ENCODE results near the gene THAP4.
"Not testable (repeated sequence)": the region's sequence is repeated elsewhere in the genome, so short reads cannot be mapped to it uniquely, and the experiment has no call there.

THAP4 gene

GRCh38 chr2:241612156-241613016 lies 24.6 kb downstream of the THAP4 start:
- peak; percentile 38 for DNase-seq (ENCODE audit: low read depth)

- no peak for DNase-seq (ENCODE audit: low read depth)
Observed at GRCh38 chr2:241611062-241611461, 25.9 kb downstream of the THAP4 start.

GRCh38 chr2:241609859-241610793 lies 26.8 kb downstream of the THAP4 start:
- DNase-seq (ENCODE audit: low read depth): peak; percentile 54

GRCh38 chr2:241608881-241609280 lies 28.1 kb downstream of the THAP4 start:
- no peak for DNase-seq (ENCODE audit: low read depth)

- DNase-seq (ENCODE audit: low read depth): no peak
Observed at GRCh38 chr2:241607162-241607885, 29.6 kb downstream of the THAP4 start.

GRCh38 chr2:241606186-241606585 lies 30.8 kb downstream of the THAP4 start:
- no peak for DNase-seq (ENCODE audit: low read depth)

- no peak for DNase-seq (ENCODE audit: low read depth)
Observed at GRCh38 chr2:241603686-241604085, 33.3 kb downstream of the THAP4 start.

GRCh38 chr2:241602720-241603119 lies 34.2 kb downstream of the THAP4 start:
- DNase-seq (ENCODE audit: low read depth): no peak

- no peak for DNase-seq (ENCODE audit: low read depth)
Observed at GRCh38 chr2:241601841-241602240, 35.1 kb downstream of the THAP4 start.

GRCh38 chr2:241599615-241600014 lies 37.3 kb downstream of the THAP4 start:
- no peak for DNase-seq (ENCODE audit: low read depth)

GRCh38 chr2:241598487-241598886 lies 38.5 kb downstream of the THAP4 start:
- DNase-seq (ENCODE audit: low read depth): no peak

GRCh38 chr2:241598061-241598460 lies 38.9 kb downstream of the THAP4 start:
- no peak for DNase-seq (ENCODE audit: low read depth)

GRCh38 chr2:241597561-241597960 lies 39.4 kb downstream of the THAP4 start:
- DNase-seq (ENCODE audit: low read depth): no peak

GRCh38 chr2:241595600-241596140 lies 41.3 kb downstream of the THAP4 start:
- DNase-seq (ENCODE audit: low read depth): no peak

GRCh38 chr2:241593271-241593670 lies 43.7 kb downstream of the THAP4 start:
- DNase-seq (ENCODE audit: low read depth): no peak

- DNase-seq (ENCODE audit: low read depth): no peak
Observed at GRCh38 chr2:241592126-241592845, 44.7 kb downstream of the THAP4 start.

- not testable (repeated sequence) for DNase-seq (ENCODE audit: low read depth)
Observed at GRCh38 chr2:241590496-241591455, 46.2 kb downstream of the THAP4 start.

- not testable (repeated sequence) for DNase-seq (ENCODE audit: low read depth)
Observed at GRCh38 chr2:241589863-241590262, 47.1 kb downstream of the THAP4 start.

GRCh38 chr2:241586564-241587264 lies 50.2 kb downstream of the THAP4 start:
- DNase-seq (ENCODE audit: low read depth): no peak

All from GM04504 (cell line).